Stimulated activated CD8-positive, alpha-beta memory T cell treated with anti-CD3 and anti-CD28 coated beads, Interleukin-2, amount 100 ng/mL, for 48 hours (primary cell): ENCODE measurements around the gene DCUN1D1.

Source experiments
- DNase-seq, 2 donors: peaks; one replicate each; pipeline ENCODE4 v3.0.0-alpha.2; 2020; ENCODE audit warnings: low read depth in 2 of 2

Gene DCUN1D1

GRCh38 chr3:182936239-182936917, 44.0 kb downstream of the DCUN1D1 start:
- DNase-seq = no peak

GRCh38 chr3:182935803-182936202, 44.5 kb downstream of the DCUN1D1 start:
- DNase-seq = no peak

GRCh38 chr3:182925944-182926337, 54.4 kb downstream of the DCUN1D1 start:
- no peak for DNase-seq

GRCh38 chr3:182925330-182925943, 54.9 kb downstream of the DCUN1D1 start:
- no peak for DNase-seq

- no peak for DNase-seq
These were observed 58.5 kb downstream of the DCUN1D1 start for GRCh38 chr3:182921665-182922355.

GRCh38 chr3:182920515-182921084, 59.7 kb downstream of the DCUN1D1 start:
- no peak for DNase-seq

GRCh38 chr3:182919866-182920357, 60.4 kb downstream of the DCUN1D1 start:
- DNase-seq = no peak

GRCh38 chr3:182917134-182917533, 63.2 kb downstream of the DCUN1D1 start:
- no peak for DNase-seq

- no peak for DNase-seq
These were observed 66.0 kb downstream of the DCUN1D1 start for GRCh38 chr3:182914341-182914740.

GRCh38 chr3:182913889-182914288, 66.4 kb downstream of the DCUN1D1 start:
- no peak for DNase-seq

- DNase-seq = no peak
These were observed 67.9 kb downstream of the DCUN1D1 start for GRCh38 chr3:182912474-182912873.

GRCh38 chr3:182911782-182912111, 68.6 kb downstream of the DCUN1D1 start:
- no peak for DNase-seq

GRCh38 chr3:182910936-182911781, 69.2 kb downstream of the DCUN1D1 start:
- no peak for DNase-seq

- no peak for DNase-seq
These were observed 70.9 kb downstream of the DCUN1D1 start for GRCh38 chr3:182909318-182910040.

- no peak for DNase-seq
These were observed 71.9 kb downstream of the DCUN1D1 start for GRCh38 chr3:182908471-182908870.

- DNase-seq = no peak
These were observed 74.3 kb downstream of the DCUN1D1 start for GRCh38 chr3:182906036-182906435.

- no peak for DNase-seq
These were observed 74.7 kb downstream of the DCUN1D1 start for GRCh38 chr3:182905623-182906022.

- no peak for DNase-seq
These were observed 76.2 kb downstream of the DCUN1D1 start for GRCh38 chr3:182904164-182904563.

GRCh38 chr3:182902236-182902635, 78.1 kb downstream of the DCUN1D1 start:
- no peak for DNase-seq

- DNase-seq = no peak
These were observed 83.8 kb downstream of the DCUN1D1 start for GRCh38 chr3:182896553-182896952.

GRCh38 chr3:182895513-182896112, 84.7 kb downstream of the DCUN1D1 start:
- no peak for DNase-seq
